Panc1 (cell line): ENCODE measurements around the gene VAMP2. TPM values are rescaled to one million over a fixed set of nuclear protein-coding genes. Genes with fewer than 3 reads are reported as not detected.

Experiments
- ATAC-seq: fragments of 200-7000 bp; cut with Tn5 transposase; 2 replicates; pipeline ENCODE4 v1.9.1; 2020; ENCODE audit warnings: mild to moderate bottlenecking, moderate library complexity
- BruUV-seq: library from RNA; stranded (reverse); fragments of 400-500 nt; replicated peaks from 2 replicates; lab custom pipeline; 2021; lab: Mats Ljungman, UMichigan
- CTCF ChIA-PET: fragments of 300-600 bp; sonication (Branson Sonifier 250); formaldehyde crosslinking; loops from one replicate; lab custom pipeline; 2022; ENCODE audit warnings: antibody characterized with exemption; lab: Charles Lee
- POLR2A ChIA-PET: fragments of 300-600 bp; sonication (Branson Sonifier 250); formaldehyde crosslinking; loops from one replicate; lab custom pipeline; 2022; ENCODE audit warnings: antibody characterized with exemption; lab: Charles Lee
- DNase-seq: peaks from one replicate; pipeline ENCODE4 v3.0.0-alpha.2; 2010; ENCODE audit warnings: low read depth, low spot score
- H3K27ac ChIP-seq: 2 replicates; pipeline ENCODE4 v1.5.1; 2011; ENCODE audit warnings: mild to moderate bottlenecking, low read length, inconsistent platforms
- H3K27me3 ChIP-seq: fragments of 200-500 bp; sonication (Bioruptor generic); 2 replicates; pipeline ENCODE4 v1.6.0; 2014; ENCODE audit warnings: low read length, inconsistent platforms; ENCODE audit not compliant: control insufficient read depth, insufficient read depth
- H3K36me3 ChIP-seq: fragments of 200-500 bp; sonication (Bioruptor generic); 2 replicates; pipeline ENCODE4 v1.5.1; 2014; ENCODE audit warnings: inconsistent platforms, mild to moderate bottlenecking, low read length, moderate library complexity; ENCODE audit not compliant: control insufficient read depth, insufficient read depth
- H3K4me1 ChIP-seq: 2 replicates; pipeline ENCODE4 v1.5.1; 2011; ENCODE audit warnings: inconsistent platforms, mild to moderate bottlenecking, low read length, moderate library complexity; ENCODE audit not compliant: control insufficient read depth, insufficient read depth
- H3K4me3 ChIP-seq, 2 experiments: 2 replicates each; pipeline ENCODE4 v1.5.1; 2011 to 2012; ENCODE audit warnings: low read depth in 2 of 2, low read length in 2 of 2, mild to moderate bottlenecking in 2 of 2, inconsistent platforms in 1 of 2, moderate library complexity in 1 of 2
- H3K9me3 ChIP-seq: fragments of 200-500 bp; sonication (Bioruptor generic); 2 replicates; pipeline ENCODE4 v1.5.1; 2014; ENCODE audit warnings: low read depth, mild to moderate bottlenecking, inconsistent platforms, low read length, moderate library complexity; ENCODE audit not compliant: control insufficient read depth, insufficient read depth
- POLR2AphosphoS5 ChIP-seq: IDR thresholded peaks from 2 replicates; pipeline ENCODE4 v1.6.1; 2012; ENCODE audit warnings: mild to moderate bottlenecking, low read depth, low read length, moderate library complexity
- SIN3A ChIP-seq: IDR thresholded peaks from 2 replicates; pipeline ENCODE4 v1.6.1; 2012; ENCODE audit warnings: low read depth, mild to moderate bottlenecking, low read length, moderate library complexity, borderline replicate concordance; ENCODE audit not compliant: insufficient read depth
- TCF7L2 ChIP-seq: IDR thresholded peaks from 2 replicates; pipeline ENCODE4 v1.6.1; 2011; ENCODE audit warnings: mild to moderate bottlenecking, low read depth, low read length, inconsistent platforms
- in situ Hi-C: cut with HindIII; loops from 2 replicates; pipeline ENCODE4 v1.10.0; 2016; ENCODE audit warnings: low sequenced_read_pairs, low pct_unique_long_range_greater_than_20kb
- intact Hi-C: fragments of 100-400 bp; cut with micrococcal nuclease; formaldehyde crosslinking; loops from one replicate; pipeline ENCODE4 v1.10.0; 2022; ENCODE audit not compliant: unreplicated experiment
- total RNA-seq: library from RNA; stranded (reverse); gene quantifications from one replicate; pipeline ENCODE4 v1.2.1, GENCODE V29; 2021; ENCODE audit not compliant: unreplicated experiment
- TF ChIP-seq, protein P1 (sequence below): fragments of 450-650 bp; IDR thresholded peaks from 2 replicates; pipeline ENCODE4 v1.5.1; 2017; ENCODE audit warnings: mild to moderate bottlenecking
- TF ChIP-seq, protein P2 (sequence below), 2 experiments: IDR thresholded peaks; 2 replicates each; pipeline ENCODE4 v1.6.1; 2011 to 2012; ENCODE audit warnings: low read depth in 2 of 2, control low read depth in 1 of 2, low read length in 1 of 2, mild to moderate bottlenecking in 1 of 2, moderate library complexity in 1 of 2; ENCODE audit not compliant: insufficient read depth in 1 of 2

Gene VAMP2
- total RNA-seq, 1 experiment from 2014 or later = 28.6 TPM

DNA sequence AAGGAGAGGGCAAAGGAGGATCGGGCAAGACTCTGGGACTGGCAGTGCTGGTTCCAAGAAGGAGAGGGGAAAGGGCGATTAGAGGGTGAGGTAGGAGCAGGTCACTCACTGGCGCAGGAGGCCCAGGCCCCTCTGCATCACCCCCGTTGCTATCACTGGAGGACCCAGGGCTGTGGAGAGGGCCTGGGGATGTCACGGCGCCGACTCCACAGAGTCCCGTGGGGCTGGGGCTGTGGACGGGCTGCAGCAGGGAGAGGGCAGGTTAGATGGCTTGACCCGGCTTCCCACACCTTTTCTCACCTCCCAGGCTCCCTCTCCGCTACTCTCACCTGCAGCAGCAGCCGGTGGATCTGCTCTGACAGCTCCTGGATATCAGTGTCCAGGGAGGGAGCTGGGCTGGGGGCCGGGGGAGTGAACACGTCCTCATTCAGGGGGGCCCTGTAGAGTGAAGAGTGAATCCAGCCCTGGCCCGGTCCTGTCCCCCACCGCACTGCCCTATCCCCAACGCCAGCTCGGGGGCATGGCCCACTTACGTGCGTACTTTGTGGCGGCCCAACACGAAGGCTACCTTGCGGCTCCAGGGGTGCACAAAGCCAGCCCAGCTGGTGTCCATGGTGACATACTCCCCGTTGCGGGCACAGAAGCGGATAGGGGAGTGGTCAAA lies 15.5 kb downstream of the VAMP2 start:
- in situ Hi-C loops = no loop called here
- DNase-seq (no peak), ATAC-seq (no peak)
- H3K27ac ChIP-seq = no peak overlapping the region
- intact Hi-C loops = no loop called here
- H3K4me3 ChIP-seq = no peak overlapping the region
- no TSS peak for BruUV-seq
- no peaks in the 10 kb centered on the region; the same call in 1 of the 2 replicates for H3K36me3 ChIP-seq
- TF ChIP-seq TCF7L2 (no peak), SIN3A (no peak), POLR2AphosphoS5 (no peak)
- TF ChIP-seq, protein P1, sequence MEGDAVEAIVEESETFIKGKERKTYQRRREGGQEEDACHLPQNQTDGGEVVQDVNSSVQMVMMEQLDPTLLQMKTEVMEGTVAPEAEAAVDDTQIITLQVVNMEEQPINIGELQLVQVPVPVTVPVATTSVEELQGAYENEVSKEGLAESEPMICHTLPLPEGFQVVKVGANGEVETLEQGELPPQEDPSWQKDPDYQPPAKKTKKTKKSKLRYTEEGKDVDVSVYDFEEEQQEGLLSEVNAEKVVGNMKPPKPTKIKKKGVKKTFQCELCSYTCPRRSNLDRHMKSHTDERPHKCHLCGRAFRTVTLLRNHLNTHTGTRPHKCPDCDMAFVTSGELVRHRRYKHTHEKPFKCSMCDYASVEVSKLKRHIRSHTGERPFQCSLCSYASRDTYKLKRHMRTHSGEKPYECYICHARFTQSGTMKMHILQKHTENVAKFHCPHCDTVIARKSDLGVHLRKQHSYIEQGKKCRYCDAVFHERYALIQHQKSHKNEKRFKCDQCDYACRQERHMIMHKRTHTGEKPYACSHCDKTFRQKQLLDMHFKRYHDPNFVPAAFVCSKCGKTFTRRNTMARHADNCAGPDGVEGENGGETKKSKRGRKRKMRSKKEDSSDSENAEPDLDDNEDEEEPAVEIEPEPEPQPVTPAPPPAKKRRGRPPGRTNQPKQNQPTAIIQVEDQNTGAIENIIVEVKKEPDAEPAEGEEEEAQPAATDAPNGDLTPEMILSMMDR = no peak
- TF ChIP-seq, protein P2, sequence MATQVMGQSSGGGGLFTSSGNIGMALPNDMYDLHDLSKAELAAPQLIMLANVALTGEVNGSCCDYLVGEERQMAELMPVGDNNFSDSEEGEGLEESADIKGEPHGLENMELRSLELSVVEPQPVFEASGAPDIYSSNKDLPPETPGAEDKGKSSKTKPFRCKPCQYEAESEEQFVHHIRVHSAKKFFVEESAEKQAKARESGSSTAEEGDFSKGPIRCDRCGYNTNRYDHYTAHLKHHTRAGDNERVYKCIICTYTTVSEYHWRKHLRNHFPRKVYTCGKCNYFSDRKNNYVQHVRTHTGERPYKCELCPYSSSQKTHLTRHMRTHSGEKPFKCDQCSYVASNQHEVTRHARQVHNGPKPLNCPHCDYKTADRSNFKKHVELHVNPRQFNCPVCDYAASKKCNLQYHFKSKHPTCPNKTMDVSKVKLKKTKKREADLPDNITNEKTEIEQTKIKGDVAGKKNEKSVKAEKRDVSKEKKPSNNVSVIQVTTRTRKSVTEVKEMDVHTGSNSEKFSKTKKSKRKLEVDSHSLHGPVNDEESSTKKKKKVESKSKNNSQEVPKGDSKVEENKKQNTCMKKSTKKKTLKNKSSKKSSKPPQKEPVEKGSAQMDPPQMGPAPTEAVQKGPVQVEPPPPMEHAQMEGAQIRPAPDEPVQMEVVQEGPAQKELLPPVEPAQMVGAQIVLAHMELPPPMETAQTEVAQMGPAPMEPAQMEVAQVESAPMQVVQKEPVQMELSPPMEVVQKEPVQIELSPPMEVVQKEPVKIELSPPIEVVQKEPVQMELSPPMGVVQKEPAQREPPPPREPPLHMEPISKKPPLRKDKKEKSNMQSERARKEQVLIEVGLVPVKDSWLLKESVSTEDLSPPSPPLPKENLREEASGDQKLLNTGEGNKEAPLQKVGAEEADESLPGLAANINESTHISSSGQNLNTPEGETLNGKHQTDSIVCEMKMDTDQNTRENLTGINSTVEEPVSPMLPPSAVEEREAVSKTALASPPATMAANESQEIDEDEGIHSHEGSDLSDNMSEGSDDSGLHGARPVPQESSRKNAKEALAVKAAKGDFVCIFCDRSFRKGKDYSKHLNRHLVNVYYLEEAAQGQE (IDR thresholded peaks at IDR 0.05; ENCODE audit: insufficient read depth in 1 of 2, low read depth in 2 of 2, low read length in 1 of 2) = no peak
- ChIA-PET POLR2A (no interaction called here), CTCF (no interaction called here)
- H3K27me3 ChIP-seq = no peaks in the 10 kb centered on the region
- H3K9me3 ChIP-seq = no peaks in the 10 kb centered on the region
- peaks cover 5% of the 10 kb centered on the region; the same call in 1 of the 2 replicates for H3K4me1 ChIP-seq

DNA sequence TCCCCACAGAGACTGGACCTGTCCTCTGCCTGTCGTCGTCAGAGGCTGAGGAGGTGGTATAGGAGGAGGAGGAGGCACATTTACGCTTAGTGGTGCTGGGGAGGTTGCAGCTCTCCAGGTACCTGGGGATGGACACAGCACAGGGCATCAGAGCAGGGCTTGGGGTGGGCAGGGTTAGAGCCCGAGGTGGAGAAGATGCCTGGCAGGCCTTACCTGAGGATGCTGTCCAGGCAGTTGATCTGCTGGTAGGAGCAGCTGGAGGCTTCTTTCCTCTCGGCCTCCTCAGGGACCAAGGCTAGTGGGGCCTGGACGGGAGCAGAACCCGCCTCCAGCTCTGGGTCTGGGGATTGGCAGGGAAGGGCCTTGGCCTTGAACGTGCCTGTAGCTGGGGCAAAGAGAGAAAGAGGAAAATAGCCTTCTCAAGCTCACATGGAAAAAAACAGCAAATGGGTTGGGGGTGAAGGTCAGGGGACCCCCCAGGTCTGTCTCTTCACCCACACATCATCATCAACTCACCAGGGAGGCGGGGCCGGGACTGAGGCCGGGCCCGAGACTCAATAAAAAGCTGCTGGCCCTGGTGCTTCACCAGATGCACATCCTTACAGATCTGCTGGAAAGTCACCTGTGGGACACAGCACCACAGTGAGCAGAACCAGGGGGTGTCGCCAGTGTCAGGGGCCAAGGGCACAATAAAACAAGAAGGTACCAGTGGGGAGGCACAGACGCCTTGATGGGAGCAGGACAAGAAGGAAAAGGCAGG lies 16.2 kb downstream of the VAMP2 start:
- POLR2A ChIA-PET = no interaction called here

More for the DNA sequence above, 16.2 kb downstream of the VAMP2 start:
- in situ Hi-C loops = no loop called here
- H3K27me3 ChIP-seq = no peaks in the 10 kb centered on the region
- TF ChIP-seq TCF7L2 (no peak), SIN3A (no peak), POLR2AphosphoS5 (no peak)
- TF ChIP-seq, protein P1 = no peak
- TF ChIP-seq, protein P2 (IDR thresholded peaks at IDR 0.05; ENCODE audit: insufficient read depth in 1 of 2, low read depth in 2 of 2, low read length in 1 of 2) = no peak
- no peaks in the 10 kb centered on the region; the same call in 1 of the 2 replicates for H3K36me3 ChIP-seq
- no peak for DNase-seq
- H3K27ac ChIP-seq = no peak overlapping the region
- no peak for ATAC-seq
- no TSS peak for BruUV-seq
- intact Hi-C loops = no loop called here
- H3K4me1 ChIP-seq = peaks cover 3% of the 10 kb centered on the region; the same call in 1 of the 2 replicates
- CTCF ChIA-PET = no interaction called here
- no peak overlapping the region for H3K4me3 ChIP-seq
- no peaks in the 10 kb centered on the region for H3K9me3 ChIP-seq
